GM19099 (cell line): Measurements from ENCODE around the gene NT5C.

Source experiments
- POLR2A ChIP-seq: IDR thresholded peaks from 3 replicates; pipeline ENCODE4 v1.6.1; 2011; ENCODE audit warnings: low read depth; ENCODE audit not compliant: insufficient read length; ENCODE audit errors: extremely low read depth

Gene NT5C

DNA sequence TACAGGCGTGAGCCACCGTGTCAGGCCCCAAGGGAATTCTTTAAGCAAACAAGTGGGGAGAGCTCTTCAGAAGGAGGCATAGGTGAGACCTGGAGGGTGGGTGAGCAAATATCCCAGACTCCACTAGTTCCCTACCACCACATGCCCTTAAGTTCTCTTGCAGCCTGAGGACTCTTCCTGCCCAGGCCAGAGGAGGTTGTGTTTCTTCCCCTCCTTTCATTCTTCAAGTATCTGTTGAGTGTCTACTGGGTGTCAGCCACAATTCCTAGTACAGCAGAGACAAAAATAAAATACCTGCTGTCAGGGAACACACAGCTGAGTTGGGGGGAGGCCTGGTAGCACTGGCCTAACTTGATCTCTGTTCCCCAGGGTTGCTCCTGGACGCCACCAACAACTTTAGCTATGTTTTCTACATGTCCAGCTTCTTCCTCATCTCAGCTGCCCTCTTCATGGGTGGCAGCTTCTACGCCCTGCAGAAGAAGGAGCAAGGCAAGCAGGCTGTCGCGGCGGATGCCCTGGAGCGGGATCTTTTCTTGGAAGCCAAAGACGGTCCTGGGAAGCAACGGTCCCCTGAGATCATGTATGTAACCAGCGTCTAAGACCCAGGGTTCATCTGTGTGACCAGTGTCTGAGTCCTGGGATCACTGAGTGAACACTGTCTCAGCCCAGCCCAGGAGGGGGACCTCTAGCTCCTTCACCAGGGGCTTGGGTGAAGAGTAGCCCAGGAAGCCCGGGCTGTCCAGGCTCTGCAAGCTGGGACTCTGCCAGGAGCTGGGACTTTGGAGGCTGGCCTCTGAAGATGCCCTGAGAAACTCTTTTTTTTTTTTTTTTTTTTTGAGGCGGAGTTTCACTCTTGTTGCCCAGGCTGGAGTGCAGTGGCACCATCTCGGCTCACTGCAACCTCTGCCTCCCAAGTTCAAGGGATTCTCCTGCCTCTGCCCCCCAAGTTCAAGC is 27.7 kb downstream of the NT5C start:
- no peak for TF ChIP-seq POLR2A

DNA sequence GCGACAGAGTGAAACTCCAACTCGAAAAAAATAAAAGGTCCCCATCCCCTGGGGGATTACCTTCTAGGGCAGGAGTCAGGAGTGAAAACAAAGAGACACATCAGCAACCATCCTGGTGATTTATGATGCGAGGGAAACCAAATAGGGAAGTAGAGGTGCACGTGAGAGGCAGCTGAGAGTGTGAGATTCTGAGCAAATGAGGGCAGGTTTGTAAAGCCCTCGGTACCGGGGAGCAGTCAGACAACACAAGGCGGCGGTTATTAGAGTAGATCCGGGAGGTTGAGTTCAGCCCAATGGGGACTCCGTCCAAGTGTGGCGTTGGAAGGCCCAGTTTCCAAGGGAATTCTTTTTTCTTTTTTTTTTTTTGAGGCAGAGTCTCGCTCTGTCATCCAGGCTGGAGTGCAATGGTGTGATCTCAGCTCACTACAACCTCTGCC is 29.1 kb downstream of the NT5C start:
- TF ChIP-seq POLR2A: no peak

DNA sequence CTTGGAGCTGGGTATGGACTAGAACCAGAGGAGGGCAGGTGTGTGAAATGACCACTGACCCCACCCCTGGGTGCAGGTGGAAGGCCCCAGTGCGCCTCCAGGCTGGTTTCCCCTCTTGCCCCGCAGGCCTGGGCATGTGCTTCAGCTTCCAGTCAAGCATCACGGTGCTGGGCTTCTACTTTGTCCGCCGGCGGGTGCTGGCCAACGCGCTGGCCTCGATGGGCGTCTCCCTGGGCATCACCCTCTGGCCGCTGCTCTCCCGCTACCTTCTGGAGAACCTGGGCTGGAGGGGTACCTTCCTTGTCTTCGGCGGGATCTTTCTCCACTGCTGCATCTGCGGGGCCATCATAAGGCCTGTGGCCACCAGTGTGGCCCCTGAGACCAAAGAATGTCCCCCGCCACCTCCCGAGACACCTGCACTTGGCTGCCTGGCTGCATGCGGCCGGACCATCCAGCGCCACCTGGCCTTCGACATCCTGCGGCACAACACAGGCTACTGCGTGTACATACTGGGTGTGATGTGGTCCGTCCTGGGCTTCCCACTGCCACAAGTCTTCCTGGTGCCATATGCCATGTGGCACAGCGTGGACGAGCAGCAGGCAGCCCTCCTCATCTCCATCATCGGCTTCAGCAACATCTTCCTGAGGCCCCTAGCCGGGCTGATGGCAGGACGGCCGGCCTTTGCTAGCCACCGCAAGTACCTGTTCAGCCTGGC is 31.5 kb downstream of the NT5C start:
- TF ChIP-seq POLR2A: no peak

DNA sequence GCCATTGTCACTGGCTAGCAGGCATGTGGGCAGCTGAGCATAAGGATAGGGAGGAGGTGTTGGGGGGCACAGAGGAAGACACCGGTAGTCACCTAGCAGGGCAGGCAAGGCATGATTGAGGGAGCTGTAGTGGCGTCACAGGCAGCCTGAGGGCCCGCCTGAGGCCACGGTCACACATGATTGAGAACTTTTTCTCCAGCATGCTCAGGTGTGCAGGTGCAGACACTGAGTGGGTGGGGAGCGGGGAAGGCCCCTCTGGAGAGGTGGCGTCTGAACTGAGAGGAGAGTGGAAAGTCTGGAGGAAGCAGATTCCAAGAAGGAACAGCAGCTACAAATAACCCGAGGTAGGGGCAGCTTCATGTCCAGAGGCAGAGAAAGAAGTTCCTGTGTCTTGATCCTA is 32.7 kb downstream of the NT5C start:
- TF ChIP-seq POLR2A: no peak

DNA sequence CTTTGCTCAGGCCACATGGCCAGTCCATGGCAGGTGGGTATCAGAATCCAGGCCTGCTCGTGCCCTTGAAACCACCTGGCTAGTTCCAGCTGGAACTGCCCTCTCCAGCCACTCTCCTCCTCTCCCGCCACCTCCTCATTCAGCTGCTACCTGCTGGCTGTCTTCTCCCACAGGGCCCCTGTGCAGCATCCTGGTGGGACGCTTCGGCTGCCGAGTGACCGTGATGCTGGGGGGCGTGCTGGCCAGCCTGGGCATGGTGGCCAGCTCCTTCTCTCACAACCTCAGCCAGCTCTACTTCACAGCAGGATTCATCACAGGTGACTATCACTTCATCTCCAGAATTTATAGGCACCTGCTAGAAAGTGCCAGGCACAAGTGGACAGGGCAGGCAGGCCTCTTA is 33.7 kb downstream of the NT5C start:
- no peak for TF ChIP-seq POLR2A

DNA sequence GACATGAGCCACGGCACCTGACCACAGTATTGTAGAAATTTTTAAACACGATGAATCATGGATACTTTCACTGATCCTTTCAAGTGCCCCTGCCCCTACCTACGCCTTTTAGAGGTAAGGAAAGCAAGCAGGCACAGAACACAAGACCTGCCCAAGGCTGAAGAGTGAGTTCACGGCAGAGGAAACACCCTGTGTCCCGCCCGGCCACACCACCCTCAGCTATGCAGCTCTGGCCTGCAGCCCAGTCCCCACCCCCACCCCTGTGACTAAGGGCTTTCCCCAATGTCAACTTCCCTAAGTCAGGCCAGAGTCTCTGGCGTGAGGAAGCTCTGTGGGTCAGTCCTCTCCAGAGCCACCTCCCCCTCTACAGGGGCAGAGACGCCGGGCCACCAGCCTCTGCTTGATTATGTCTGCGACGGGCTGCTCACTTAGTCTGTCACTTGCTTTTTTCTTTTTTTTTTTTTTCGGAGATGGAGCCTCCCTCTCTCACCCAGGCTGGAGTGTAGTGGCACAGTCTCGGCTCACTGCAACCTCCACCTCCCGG is 35.4 kb downstream of the NT5C start:
- no peak for TF ChIP-seq POLR2A

DNA sequence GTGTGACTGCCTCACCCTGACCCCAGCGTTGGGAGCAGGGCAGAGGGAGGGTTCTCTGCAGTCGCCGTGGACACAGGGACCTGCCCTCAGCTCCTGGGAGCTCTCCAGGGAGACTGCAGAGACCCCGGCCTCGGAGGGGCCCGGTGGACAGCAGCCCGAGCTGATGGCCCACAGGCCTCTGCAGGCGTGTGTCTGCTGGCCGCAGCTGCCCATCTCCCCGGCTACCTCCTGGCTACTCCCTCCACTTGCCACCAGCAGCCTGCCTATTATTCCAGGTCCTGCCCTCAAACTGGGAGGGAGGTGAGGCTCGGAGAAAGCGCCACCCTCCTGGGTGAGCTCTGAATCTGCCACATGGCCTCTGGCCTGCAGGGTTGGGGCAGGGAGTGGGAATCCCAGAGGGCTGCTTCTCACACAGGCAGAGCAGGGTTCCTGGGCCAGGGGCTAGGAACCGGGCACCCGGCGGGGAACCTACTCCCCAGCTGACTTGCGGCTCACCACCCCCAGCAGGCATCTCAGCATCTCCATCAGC is 36.6 kb downstream of the NT5C start:
- TF ChIP-seq POLR2A: no peak

DNA sequence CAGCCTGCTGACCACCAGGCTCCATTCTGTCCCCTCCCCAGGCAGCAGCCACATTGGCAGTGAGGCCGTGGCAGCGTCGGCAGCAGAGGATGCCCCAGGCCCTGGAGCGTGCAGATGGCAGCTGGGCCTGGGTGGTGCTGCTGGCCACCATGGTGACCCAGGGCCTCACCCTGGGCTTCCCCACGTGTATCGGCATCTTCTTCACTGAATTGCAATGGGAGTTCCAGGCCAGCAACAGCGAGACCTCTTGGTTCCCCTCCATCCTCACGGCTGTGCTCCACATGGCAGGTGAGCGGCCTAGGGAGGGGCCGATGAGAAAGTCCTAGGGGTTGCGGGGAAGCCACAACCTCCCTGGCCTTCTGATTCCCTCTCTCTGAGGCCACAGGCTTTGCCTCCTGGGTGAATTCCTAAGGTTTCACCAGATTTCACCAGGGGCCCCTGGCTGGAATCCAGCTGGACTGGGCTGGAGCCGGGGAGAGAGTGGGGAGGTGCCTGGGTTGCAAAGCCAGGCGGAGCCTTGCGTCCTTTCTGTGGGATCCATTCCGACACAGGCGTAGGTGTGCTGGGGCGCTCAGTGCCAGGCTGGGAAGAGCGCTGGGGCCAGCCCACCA is 37.9 kb downstream of the NT5C start:
- TF ChIP-seq POLR2A: no peak

DNA sequence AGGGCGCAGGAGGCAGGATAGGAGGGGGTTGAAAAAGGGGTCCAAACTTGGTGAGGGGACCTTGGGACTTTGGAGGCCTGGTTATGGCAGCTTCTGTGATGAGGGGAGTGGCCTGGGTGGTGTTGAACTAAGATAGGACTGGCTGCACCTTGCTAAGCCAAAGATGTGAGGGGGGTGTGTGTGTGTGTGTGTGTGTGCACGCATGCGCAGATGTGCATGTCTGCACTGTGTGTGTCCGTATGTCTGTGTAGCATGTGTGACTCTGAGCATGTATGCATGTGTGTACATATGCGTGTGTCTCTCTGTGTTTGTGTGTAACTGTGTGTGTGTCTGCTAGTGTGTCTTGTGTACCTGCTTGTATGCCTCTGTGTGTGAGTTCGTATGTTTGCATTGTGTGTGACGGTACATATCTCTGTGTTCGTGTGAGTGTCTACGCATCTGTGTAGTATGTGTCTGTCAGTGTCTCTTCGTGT is 39.7 kb downstream of the NT5C start:
- no peak for TF ChIP-seq POLR2A

DNA sequence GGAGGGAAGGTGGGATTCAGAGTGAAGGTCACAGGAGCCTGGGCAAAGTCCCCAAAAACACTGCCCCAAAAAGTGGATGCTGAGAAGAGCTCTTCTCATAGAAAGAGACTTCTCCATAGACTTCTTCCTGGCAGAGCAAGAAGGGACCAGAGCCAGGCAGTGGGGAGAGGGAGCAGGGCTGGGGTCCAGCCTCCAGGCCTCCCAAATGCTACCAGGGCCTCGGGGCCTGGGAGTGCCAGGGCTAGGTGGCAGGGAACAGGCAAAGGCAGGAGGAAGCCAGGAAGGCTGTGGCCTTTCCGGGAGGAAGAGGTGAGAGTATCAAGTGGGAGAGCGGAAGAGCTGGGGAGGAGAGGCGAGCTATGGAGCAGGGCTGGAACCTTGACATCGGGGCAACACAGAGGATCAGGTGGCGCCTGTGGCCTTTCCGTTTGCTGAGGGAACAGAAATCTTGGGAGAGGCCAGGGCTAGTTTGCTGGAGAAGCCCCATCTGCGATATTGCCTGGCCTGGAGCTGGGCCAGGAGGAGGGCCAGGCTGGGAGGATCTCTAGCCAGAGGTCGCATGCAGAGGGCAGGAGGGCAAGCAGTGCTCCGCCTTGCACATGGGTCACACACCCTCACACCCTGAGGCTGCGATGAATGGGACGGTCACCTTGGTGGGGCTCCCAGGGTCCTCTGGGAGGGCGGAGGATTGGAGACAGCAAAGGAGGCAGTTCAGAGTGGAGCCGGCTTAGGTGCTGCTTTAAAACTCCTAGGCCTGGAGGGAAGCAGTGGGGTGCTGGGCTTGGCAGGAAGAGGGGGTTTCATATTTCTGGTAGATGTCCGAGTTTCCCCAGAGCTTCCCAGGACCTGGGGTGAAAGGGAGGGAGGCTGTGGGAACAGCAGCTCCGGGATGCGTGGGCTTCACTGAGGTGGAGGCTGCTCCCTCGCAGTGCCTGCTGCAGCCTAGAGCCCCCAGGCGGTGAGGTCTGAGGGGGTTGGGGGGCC is 40.4 kb downstream of the NT5C start:
- no peak for TF ChIP-seq POLR2A

DNA sequence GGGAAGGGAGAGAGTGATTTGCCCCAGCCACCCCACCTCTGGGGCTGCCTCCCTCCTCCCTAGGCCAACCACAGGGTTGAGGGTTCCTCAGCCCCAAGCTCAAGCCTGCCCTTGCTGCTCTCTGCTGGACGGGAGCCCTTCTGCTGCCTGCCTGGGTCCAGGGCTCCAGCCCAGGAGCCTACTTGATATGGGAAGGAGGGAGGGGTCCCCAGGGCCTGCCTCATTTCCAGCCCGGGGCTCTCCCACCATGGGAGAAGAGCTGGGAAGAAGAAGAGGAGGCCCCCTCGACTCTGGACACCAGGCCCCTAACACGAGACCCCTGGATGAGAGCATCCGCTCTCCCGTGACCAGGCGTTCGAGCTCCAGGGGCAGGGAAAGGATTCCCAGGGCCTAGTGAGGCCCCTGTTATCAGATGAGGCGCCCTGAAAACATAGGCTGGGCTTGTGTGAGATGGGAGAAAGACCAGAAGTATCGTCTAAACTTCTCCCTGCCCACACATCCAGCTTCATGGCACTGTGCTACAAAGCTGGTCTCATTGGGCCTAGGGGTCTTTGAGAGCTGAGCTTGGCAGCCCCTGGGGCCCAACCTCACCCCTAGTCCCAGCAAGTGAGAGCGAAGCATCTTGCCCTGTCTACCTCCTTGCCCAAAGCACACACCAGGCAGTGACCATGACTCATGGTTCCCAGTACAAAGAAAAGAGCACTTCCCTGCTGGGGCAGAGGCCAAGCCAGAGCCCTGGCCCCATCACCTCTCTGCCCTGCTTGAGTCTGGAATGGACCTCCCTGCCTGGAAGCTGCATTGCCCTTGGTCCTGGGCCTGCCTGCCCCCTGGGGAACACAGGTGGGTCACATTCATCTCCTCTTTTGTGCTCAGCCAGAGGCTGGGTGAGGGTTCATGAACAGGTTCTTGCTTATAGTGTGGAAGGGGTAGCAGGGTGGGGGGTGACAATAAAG is 42.8 kb downstream of the NT5C start:
- TF ChIP-seq POLR2A: no peak

DNA sequence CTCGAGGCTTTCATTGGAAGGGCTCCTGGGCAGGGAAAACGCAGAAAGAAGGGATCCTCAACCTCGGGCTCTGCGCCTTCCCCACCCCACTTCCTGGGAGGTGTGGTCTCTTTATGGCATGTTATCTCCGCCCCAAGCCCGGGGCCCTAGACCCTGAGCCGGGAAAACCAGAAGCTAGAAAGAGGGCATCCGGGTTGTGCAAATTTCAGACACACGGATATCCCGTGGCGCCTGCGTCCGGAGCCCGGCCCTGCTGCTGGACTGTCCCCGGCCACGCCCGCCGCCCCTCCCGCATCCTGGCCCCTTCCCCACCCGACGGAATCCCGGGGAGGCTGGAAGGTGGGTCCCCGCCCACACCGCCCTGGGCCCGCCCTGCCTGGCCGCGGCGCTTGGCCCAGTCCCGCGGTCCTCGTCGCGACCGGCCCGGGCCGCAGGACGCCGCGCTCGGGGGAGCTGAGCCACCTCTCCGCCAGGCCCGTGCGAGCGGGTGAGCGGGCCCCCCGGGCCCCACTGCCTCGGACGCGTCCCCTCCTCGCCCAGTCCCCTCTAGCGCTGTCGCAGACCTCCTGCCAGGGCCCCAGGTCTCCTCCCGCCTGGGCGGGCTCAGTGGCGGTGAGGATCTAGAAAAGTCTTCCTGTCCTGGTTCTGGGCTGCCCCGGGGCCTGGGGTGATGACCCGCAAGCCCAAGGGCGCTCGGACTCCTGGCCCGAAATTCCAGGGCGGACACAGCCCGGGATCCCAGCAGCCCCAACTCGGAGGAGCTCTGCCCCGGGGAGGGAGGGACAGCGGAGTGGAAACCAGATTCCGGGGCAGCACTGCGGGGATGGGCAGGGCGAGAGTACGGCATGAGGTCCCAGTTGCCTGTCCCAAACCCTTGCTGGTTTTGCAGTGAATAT is 43.7 kb downstream of the NT5C start, which contains the start of gene SLC16A5:
Gene SLC16A5, plus strand, starts transcription at position 397 of the 896 bp plus-strand sequence. CDS start 5,683 bp downstream, outside the sequence.
- no peak for TF ChIP-seq POLR2A
